Suprapubic skin (tissue), 4 donors: ENCODE results near the gene C16orf95. TPM values are rescaled to one million over a fixed set of nuclear protein-coding genes. Genes with fewer than 3 reads are reported as not detected.

Experiments
- DNase-seq, 2 donors: peaks; one replicate each; pipeline ENCODE4 v3.0.0-alpha.2; 2019; ENCODE audit warnings: low spot score in 2 of 2
- H3K27ac ChIP-seq: fragments of 200-600 bp; sonication (generic); one replicate; pipeline ENCODE4 v1.5.1; 2019
- H3K27me3 ChIP-seq: fragments of 200-600 bp; sonication (generic); one replicate; pipeline ENCODE4 v1.5.1; 2019
- H3K36me3 ChIP-seq: fragments of 200-600 bp; sonication (generic); one replicate; pipeline ENCODE4 v1.5.1; 2019
- H3K4me1 ChIP-seq: fragments of 200-600 bp; sonication (generic); one replicate; pipeline ENCODE4 v1.5.1; 2019
- H3K4me3 ChIP-seq: fragments of 200-600 bp; sonication (generic); one replicate; pipeline ENCODE4 v1.5.1; 2019; ENCODE audit warnings: mild to moderate bottlenecking
- H3K9me3 ChIP-seq: fragments of 200-600 bp; sonication (generic); one replicate; pipeline ENCODE4 v1.5.1; 2019
- EP300 ChIP-seq: sonication (generic); formaldehyde crosslinking; IDR thresholded peaks from one replicate; pipeline ENCODE4 v1.6.1; 2017; ENCODE audit warnings: antibody characterized with exemption
- POLR2A ChIP-seq, 2 donors: fragments of 450-650 bp; IDR thresholded peaks; one replicate each; pipeline ENCODE4 v1.6.1; 2017; ENCODE audit warnings: antibody characterized with exemption in 2 of 2, mild to moderate bottlenecking in 2 of 2, moderate library complexity in 2 of 2
- POLR2AphosphoS5 ChIP-seq, 3 donors: sonication (generic); formaldehyde crosslinking; IDR thresholded peaks; one replicate each; pipeline ENCODE4 v1.6.1; 2017; ENCODE audit warnings: antibody characterized with exemption in 3 of 3
- WGBS: methylation state at CpG from one replicate; pipeline ENCODE4 v1.1.5; 2018; 5-methylcytosine and 5-hydroxymethylcytosine counted together
- total RNA-seq, 4 donors: library from RNA; depleted of rRNA; stranded (reverse); fragments of >200 nt; gene quantifications; one replicate each; pipeline ENCODE4 v1.1.0, GENCODE V29; 2016
- TF ChIP-seq, protein P1 (sequence below), 2 donors: fragments of 200-600 bp in 1 of 2; fragments of 450-650 bp in 1 of 2; sonication (generic) in 1 of 2; IDR thresholded peaks; one replicate each; pipeline ENCODE4 v1.5.1; 2016 to 2019; ENCODE audit warnings: antibody characterized with exemption in 2 of 2, mild to moderate bottlenecking in 1 of 2, moderate library complexity in 1 of 2

C16orf95 gene
- total RNA-seq, 4 donors from 2014 or later: 17.5 TPM; not detected in 3

DNA sequence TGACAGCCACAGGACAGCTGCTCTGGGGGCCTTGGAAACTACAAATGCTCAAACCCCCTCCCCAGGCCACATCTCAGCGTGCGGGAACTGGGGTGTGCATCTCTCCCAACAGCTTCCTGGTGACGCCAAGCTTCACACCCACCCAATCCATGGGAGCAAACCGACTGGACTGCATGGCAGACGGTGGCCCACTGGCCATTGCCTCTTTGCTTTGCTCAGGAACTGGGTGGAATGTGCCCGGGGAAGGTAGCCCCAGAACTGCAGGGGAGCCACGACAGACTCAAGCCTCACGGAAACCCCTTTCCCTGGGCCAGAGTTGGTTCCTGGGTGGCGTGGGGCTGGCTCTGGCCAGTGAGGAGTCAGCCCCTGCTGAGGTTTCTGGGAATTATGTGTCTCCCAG lies 5.2 kb upstream of the C16orf95 start:
- Histone ChIP-seq H3K4me1 (peaks cover 35% of the 10 kb centered on the region), H3K36me3 (peaks cover 5% of the 10 kb centered on the region), H3K4me3 (no peak overlapping the region), H3K27me3 (no peaks in the 10 kb centered on the region), H3K9me3 (no peaks in the 10 kb centered on the region), H3K27ac (no peak overlapping the region)
- DNase-seq: peak in 1 of 2 donors; percentile 44
- WGBS: 98% methylated on average over 5 of the region's 9 CpGs
- TF ChIP-seq POLR2A (IDR thresholded peaks at IDR 0.05) (no peak), EP300 (no peak), POLR2AphosphoS5 (IDR thresholded peaks at IDR 0.05) (no peak)
- TF ChIP-seq, protein P1, sequence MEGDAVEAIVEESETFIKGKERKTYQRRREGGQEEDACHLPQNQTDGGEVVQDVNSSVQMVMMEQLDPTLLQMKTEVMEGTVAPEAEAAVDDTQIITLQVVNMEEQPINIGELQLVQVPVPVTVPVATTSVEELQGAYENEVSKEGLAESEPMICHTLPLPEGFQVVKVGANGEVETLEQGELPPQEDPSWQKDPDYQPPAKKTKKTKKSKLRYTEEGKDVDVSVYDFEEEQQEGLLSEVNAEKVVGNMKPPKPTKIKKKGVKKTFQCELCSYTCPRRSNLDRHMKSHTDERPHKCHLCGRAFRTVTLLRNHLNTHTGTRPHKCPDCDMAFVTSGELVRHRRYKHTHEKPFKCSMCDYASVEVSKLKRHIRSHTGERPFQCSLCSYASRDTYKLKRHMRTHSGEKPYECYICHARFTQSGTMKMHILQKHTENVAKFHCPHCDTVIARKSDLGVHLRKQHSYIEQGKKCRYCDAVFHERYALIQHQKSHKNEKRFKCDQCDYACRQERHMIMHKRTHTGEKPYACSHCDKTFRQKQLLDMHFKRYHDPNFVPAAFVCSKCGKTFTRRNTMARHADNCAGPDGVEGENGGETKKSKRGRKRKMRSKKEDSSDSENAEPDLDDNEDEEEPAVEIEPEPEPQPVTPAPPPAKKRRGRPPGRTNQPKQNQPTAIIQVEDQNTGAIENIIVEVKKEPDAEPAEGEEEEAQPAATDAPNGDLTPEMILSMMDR (IDR thresholded peaks at IDR 0.05): no peak

DNA sequence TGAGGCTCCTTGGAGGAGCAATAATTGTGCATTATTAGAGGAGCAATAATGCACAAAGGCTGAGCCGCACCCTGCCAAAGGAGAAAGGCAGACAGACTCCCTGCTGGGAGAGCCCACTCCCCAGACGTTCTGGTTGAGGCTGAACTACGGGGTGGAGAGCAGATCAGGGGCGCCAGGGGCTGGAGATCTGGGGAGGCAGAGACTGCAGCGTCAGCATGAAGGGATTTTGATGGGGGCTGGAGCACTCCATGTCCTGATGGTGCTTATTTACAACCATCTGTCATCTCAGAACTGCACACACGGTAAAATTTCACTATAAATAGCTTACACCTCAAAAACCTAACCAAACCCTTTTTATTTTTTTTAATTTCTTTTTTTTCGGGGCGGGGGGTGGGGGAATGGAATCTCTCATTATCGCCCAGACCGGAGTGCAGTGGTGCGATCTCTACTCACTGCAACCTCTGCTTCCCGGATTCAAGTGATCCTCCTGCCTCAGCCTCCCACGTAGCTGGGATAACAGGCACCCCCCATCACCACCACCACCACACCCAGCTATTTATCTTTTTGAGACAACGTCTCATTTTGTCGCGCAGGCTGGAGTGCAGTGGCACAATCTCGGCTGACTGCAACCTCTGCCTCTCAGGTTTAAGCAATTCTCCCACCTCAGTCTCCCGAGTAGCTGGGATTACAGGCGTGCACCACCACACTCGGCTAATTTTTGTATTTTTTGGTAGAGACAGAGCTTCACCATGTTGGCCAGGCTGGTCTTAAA lies 4.3 kb upstream of the C16orf95 start:
- TF ChIP-seq EP300: no peak
- no peak for TF ChIP-seq POLR2A (IDR thresholded peaks at IDR 0.05)
- TF ChIP-seq, protein P1 (IDR thresholded peaks at IDR 0.05): no peak
- no peak for TF ChIP-seq POLR2AphosphoS5 (IDR thresholded peaks at IDR 0.05)
- Histone ChIP-seq H3K4me1 (peaks cover 28% of the 10 kb centered on the region), H3K9me3 (no peaks in the 10 kb centered on the region), H3K4me3 (no peak overlapping the region), H3K27me3 (no peaks in the 10 kb centered on the region), H3K36me3 (no peaks in the 10 kb centered on the region), H3K27ac (no peak overlapping the region)
- WGBS: 80% methylated on average over 20 of the region's 20 CpGs
- DNase-seq: no peak

DNA sequence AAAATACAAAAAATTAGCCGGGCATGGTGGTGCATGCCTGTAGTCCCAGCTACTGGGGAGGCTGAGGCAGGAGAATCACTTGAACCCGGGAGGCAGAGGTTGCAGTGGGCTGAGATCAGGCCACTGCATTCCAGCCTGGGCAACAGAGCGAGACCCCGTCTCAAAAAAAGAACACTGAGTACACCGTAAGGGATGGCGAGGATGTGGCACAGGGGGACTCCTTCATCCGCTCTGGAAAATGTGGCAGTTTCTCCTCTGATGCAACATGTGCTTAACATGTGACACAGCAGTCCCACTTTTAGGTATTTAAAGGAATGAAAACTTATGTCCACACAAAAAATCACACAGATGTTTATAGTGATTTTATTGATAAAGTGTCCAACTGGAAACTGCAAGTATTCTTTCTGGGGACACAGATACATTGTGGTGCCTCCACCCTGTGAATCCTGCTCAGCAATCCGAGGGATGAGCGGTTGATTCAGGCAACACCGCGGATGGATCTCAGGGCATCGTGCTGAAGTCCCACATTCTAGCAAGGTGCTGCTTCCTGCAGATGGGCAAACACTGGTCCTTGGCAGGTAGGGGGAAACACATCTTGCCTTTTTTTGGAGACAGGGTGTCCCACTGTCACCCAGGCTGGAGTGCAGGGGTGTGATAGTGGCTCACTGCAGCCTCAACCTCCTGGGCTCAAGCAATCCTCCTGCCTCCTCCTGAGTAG lies 3.5 kb upstream of the C16orf95 start:
- no peaks in the 10 kb centered on the region for H3K9me3 ChIP-seq
- H3K27ac ChIP-seq: no peak overlapping the region
- no peaks in the 10 kb centered on the region for H3K36me3 ChIP-seq
- H3K27me3 ChIP-seq: no peaks in the 10 kb centered on the region
- peaks cover 21% of the 10 kb centered on the region for H3K4me1 ChIP-seq
- H3K4me3 ChIP-seq: no peak overlapping the region
- TF ChIP-seq POLR2A (IDR thresholded peaks at IDR 0.05): no peak
- WGBS: 80% methylated on average over 12 of the region's 12 CpGs
- no peak for DNase-seq

DNA sequence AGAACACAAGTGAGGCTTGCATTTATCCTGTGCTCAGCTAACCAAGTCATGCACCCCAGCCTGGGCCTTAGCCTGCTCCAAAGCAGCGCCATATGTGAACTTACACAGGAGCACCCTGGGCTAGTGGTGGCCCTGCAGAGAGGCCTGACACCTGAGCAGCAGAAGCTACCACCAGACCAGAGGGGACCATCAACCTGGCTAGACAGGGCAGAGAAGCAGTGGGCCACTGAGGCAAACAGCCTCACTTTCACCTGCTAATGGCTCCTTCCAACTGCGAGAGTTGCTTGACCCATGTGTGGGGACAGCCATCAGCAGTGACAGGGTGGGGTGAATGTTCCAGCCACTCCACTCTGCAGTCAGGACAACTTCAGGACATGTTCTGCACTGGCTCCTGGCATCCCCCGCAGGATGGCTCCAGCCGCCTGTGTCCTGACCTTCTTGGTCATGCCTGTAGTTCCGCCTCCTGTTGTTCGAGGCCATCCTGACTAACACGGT lies 2.9 kb upstream of the C16orf95 start:
- peak; percentile 55 to 63 for DNase-seq
- WGBS: 72% methylated on average over 5 of the region's 7 CpGs
- no peaks in the 10 kb centered on the region for H3K36me3 ChIP-seq
- no peak overlapping the region for H3K27ac ChIP-seq
- no peaks in the 10 kb centered on the region for H3K27me3 ChIP-seq
- TF ChIP-seq, protein P1 (IDR thresholded peaks at IDR 0.05): no peak
- no peak for TF ChIP-seq POLR2A (IDR thresholded peaks at IDR 0.05)
- H3K4me3 ChIP-seq: no peak overlapping the region
- peaks cover 15% of the 10 kb centered on the region for H3K4me1 ChIP-seq
- H3K9me3 ChIP-seq: no peaks in the 10 kb centered on the region

DNA sequence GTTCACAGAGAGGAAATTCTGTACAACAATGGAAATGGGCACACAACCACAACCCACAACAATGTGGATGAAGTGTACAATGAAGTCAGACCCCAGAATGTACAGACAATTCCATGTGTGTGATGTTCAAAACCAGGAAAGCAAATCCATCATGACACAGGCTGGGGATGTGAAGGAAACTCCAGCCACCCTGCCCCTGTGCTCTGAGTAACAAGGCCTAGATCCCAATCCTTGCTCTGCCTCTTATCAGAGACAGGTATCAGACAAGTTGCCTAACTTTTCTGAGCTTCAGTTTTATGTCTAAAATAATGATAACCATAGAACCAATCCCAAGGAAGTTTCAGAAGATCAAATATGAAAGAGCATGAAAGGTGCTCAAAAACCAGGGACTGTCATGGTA lies 1.8 kb upstream of the C16orf95 start:
- no peaks in the 10 kb centered on the region for H3K9me3 ChIP-seq
- no peak for TF ChIP-seq POLR2A (IDR thresholded peaks at IDR 0.05)
- TF ChIP-seq, protein P1 (IDR thresholded peaks at IDR 0.05): no peak
- TF ChIP-seq EP300: no peak
- TF ChIP-seq POLR2AphosphoS5 (IDR thresholded peaks at IDR 0.05): no peak
- H3K4me3 ChIP-seq: no peak overlapping the region
- DNase-seq: no peak
- H3K27ac ChIP-seq: no peak overlapping the region
- no peaks in the 10 kb centered on the region for H3K36me3 ChIP-seq
- H3K4me1 ChIP-seq: peaks cover 11% of the 10 kb centered on the region
- no peaks in the 10 kb centered on the region for H3K27me3 ChIP-seq
